Fibroblast of pulmonary artery (primary cell): ENCODE measurements around the gene COL18A1.
"Not testable (repeated sequence)": the region's sequence is repeated elsewhere in the genome, so short reads cannot be mapped to it uniquely, and the experiment has no call there.

Experiments used
- DNase-seq: peaks from one replicate; pipeline ENCODE4 v3.0.0-alpha.2; 2010; ENCODE audit warnings: low read depth
- H3K4me3 ChIP-seq: replicated peaks from 2 replicates; pipeline ENCODE4 v1.5.1; 2011; ENCODE audit warnings: low read depth, mild to moderate bottlenecking, control low read depth, low read length, moderate library complexity
- TF ChIP-seq, protein P1 (sequence below): IDR thresholded peaks from 2 replicates; pipeline ENCODE4 v1.5.1; 2011; ENCODE audit warnings: mild to moderate bottlenecking, control low read depth, low read length, inconsistent platforms; ENCODE audit errors: missing control alignments

Gene COL18A1

GRCh38 chr21:45528981-45529784 lies 124.2 kb downstream of the COL18A1 start:
- H3K4me3 ChIP-seq, result no peak overlapping the region
- TF ChIP-seq, protein P1, sequence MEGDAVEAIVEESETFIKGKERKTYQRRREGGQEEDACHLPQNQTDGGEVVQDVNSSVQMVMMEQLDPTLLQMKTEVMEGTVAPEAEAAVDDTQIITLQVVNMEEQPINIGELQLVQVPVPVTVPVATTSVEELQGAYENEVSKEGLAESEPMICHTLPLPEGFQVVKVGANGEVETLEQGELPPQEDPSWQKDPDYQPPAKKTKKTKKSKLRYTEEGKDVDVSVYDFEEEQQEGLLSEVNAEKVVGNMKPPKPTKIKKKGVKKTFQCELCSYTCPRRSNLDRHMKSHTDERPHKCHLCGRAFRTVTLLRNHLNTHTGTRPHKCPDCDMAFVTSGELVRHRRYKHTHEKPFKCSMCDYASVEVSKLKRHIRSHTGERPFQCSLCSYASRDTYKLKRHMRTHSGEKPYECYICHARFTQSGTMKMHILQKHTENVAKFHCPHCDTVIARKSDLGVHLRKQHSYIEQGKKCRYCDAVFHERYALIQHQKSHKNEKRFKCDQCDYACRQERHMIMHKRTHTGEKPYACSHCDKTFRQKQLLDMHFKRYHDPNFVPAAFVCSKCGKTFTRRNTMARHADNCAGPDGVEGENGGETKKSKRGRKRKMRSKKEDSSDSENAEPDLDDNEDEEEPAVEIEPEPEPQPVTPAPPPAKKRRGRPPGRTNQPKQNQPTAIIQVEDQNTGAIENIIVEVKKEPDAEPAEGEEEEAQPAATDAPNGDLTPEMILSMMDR, result no peak
- no peak for DNase-seq

DNA sequence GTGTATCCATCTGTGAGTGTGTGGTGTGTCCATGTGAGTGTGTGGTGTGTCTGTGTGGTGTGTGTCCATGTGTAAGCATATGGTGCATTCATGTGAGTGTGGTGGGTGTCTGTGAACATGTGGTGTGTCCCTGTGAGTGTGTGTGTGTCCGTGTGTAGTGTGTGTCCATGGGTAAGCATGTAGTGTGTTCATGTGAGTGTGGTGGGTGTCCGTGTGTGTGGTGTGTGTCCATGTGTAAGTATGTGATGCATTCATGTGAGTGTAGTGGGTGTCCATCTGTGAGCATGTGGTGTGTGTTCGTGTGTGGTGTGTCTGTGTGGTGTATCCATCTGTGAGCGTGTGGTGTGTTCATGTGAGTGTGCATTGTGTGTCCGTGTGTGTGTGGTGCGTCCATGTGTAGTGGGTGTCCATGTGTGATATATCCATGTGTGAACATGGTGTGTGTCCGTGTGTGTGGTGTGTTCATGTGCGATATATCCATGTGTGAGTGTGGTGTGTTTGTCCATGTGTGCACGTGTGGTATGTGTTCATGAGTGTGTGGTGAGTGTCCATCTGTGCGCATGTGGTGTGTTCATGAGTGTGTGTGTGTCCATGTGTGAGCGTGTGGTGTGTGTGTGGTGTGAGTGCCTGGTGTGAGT lies 124.9 kb downstream of the COL18A1 start:
- no peak for DNase-seq
- TF ChIP-seq, protein P1, result no peak
- no peak overlapping the region for H3K4me3 ChIP-seq

GRCh38 chr21:45530423-45531113 lies 125.6 kb downstream of the COL18A1 start:
- TF ChIP-seq, protein P1, result no peak
- DNase-seq, result no peak
- no peak overlapping the region for H3K4me3 ChIP-seq

GRCh38 chr21:45531114-45531392 lies 126.1 kb downstream of the COL18A1 start:
- H3K4me3 ChIP-seq, result not testable (repeated sequence)

GRCh38 chr21:45531393-45532215 lies 126.6 kb downstream of the COL18A1 start:
- H3K4me3 ChIP-seq, result no peak overlapping the region
- TF ChIP-seq, protein P1, result no peak
- DNase-seq, result no peak

More at GRCh38 chr21:45531114-45531392, 126.1 kb downstream of the COL18A1 start:
- not testable (repeated sequence) for DNase-seq

GRCh38 chr21:45532826-45533360 lies 127.9 kb downstream of the COL18A1 start:
- no peak for DNase-seq
- TF ChIP-seq, protein P1, result no peak
- H3K4me3 ChIP-seq, result no peak overlapping the region

DNA sequence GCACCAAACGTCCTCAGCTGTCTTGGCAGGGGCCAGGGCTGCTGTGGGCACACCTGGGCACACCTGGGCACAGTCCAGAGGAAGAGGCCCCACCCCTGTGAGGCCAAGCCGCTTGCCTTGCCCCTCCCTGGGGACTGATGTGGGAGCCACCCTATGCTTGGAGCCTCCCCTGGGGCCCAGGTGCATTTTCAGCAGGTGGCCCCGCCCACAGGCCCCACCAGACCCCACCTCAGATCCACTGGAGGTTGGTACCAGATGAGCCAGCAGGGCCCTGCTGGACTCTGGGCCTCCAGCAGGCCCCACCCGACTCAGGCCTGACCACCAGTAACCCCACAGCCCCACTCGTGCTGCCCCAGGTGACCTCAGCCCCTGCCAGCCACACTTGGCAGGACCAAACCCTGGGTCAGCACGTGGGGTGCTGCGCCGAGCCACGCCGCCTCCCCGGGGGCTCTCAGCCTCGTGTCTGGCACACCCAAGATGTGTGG lies 128.4 kb downstream of the COL18A1 start:
- DNase-seq, result no peak
- TF ChIP-seq, protein P1, result no peak
- H3K4me3 ChIP-seq, result no peak overlapping the region
